Stimulated activated CD4-positive, alpha-beta T cell treated with anti-CD3 and anti-CD28 coated beads, Interleukin-15, amount 100 ng/mL, for 1 hour (primary cell): ENCODE data around the gene WASHC1.
A peak's percentile ranks its signal among the peaks of the same experiment; 100 is the strongest.
"Not testable (repeated sequence)": the region's sequence is repeated elsewhere in the genome, so short reads cannot be mapped to it uniquely, and the experiment has no call there.

ENCODE experiments used
- DNase-seq, 2 donors: peaks; one replicate each; pipeline ENCODE4 v3.0.0-alpha.2; 2020; ENCODE audit warnings: low read depth in 1 of 2, low spot score in 1 of 2

The WASHC1 gene

DNA sequence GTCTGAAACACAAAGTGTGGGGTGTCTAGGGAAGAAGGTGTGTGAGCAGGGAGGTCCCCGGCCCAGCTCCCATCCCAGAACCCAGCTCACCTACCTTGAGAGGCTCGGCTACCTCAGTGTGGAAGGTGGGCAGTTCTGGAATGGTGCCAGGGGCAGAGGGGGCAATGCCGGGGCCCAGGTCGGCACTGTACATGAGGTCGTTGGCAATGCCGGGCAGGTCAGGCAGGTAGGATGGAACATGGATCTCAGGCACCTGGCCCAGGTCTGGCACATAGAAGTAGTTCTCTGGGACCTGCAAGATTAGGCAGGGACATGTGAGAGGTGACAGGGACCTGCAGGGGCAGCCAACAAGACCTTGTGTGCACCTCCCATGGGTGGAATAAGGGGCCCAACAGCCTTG lies 12.4 kb downstream of the WASHC1 start:
- not testable (repeated sequence) for DNase-seq

DNA sequence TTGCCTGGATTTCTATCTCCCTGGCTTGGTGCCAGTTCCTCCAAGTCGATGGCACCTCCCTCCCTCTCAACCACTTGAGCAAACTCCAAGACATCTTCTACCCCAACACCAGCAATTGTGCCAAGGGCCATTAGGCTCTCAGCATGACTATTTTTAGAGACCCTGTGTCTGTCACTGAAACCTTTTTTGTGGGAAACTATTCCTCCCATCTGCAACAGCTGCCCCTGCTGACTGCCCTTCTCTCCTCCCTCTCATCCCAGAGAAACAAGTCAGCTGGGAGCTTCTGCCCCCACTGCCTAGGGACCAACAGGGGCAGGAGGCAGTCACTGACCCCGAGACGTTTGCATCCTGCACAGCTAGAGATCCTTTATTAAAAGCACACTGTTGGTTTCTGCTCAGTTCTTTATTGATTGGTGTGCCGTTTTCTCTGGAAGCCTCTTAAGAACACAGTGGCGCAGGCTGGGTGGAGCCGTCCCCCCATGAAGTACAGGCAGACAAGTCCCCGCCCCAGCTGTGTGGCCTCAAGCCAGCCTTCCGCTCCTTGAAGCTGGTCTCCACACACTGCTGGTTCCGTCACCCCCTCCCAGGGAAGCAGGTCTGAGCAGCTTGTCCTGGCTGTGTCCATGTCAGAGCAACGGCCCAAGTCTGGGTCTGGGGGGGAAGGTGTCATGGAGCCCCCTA lies 15.0 kb downstream of the WASHC1 start:
- DNase-seq: not testable (repeated sequence)

- DNase-seq: peak; percentile 23 to 58
These were observed 18.1 kb downstream of the WASHC1 start for GRCh38 chr9:11206-11605.

DNA sequence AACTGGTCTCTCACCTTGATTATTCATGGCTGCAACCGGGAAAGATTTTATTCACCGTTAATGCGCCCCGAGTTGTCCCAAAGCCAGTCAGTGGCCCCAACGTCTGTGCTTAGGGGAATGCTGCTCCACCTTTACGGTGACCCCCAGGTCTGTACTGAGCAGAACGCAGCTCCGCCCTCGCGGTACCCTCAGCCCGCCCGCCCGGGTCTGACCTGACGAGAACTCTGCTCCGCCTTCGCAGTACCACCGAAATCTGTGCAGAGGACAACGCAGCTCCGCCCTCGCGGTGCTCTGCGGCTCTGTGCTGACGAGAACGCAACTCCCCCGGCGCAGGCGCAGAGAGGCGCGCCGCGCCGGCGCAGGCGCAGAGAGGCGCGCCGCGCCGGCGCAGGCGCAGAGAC lies 18.6 kb downstream of the WASHC1 start:
- DNase-seq: not testable (repeated sequence)

DNA sequence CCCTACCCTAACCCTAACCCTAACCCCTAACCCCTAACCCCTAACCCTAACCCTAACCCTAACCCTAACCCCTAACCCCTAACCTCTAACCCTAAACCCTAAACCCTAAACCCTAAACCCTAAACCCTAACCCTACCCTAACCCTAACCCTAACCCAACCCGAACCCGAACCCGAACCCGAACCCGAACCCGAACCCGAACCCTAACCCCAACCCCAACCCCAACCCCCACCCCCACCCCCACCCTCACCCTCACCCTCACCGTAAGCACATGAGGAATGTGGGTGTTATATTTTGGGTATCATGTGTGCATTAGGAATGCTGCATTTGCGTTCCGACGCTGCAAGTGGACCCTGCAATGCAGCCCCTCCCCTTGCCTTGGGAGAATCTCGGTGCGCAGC lies 19.0 kb downstream of the WASHC1 start:
- not testable (repeated sequence) for DNase-seq
